HEK293 (cell line): ENCODE measurements around the gene FRMD4B.

Experiments
- CTCF ChIA-PET: fragments of 350-600 bp; formaldehyde crosslinking; extraction: SDS; loops from one replicate; lab custom pipeline; 2021; ENCODE audit warnings: antibody characterized with exemption; lab: Yijun Ruan, JAX
- POLR2A ChIA-PET: fragments of 300-600 bp; formaldehyde crosslinking; extraction: SDS; loops from one replicate; lab custom pipeline; 2020; ENCODE audit warnings: antibody characterized with exemption, inconsistent platforms; lab: Yijun Ruan, JAX
- H3K27ac ChIP-seq: fragments of 200-500 bp; sonication (Bioruptor generic); 2 replicates; pipeline ENCODE4 v1.5.1; 2014; ENCODE audit warnings: low read depth, low read length, control low read depth, inconsistent platforms; ENCODE audit errors: extremely low read depth
- H3K36me3 ChIP-seq, 2 experiments: fragments of 200-500 bp in 1 of 2; sonication (Bioruptor generic) in 1 of 2; 1 replicate in 1 of 2; 2 replicates in 1 of 2; pipeline ENCODE4 v1.5.1; 2014 to 2017; ENCODE audit warnings: inconsistent platforms in 2 of 2, low read length in 2 of 2; ENCODE audit not compliant: control insufficient read depth in 2 of 2, insufficient read depth in 1 of 2
- H3K4me1 ChIP-seq: fragments of 200-500 bp; sonication (Bioruptor generic); 2 replicates; pipeline ENCODE4 v1.5.1; 2014; ENCODE audit warnings: mild to moderate bottlenecking, low read length, inconsistent platforms; ENCODE audit not compliant: control insufficient read depth, insufficient read depth
- H3K4me3 ChIP-seq: 2 replicates; pipeline ENCODE4 v1.5.1; 2011; ENCODE audit warnings: low read depth, mild to moderate bottlenecking, control low read depth, low read length, moderate library complexity
- H3K9me3 ChIP-seq: fragments of 200-500 bp; sonication (Bioruptor generic); 2 replicates; pipeline ENCODE4 v1.5.1; 2014; ENCODE audit warnings: low read depth, low read length, inconsistent platforms; ENCODE audit not compliant: control insufficient read depth, insufficient read depth
- BCL6B ChIP-seq: fragments of 450-650 bp; formaldehyde crosslinking; IDR thresholded peaks from 2 replicates; pipeline ENCODE4 v1.5.1; 2017; ENCODE audit warnings: missing biosample characterization, missing genetic modification characterization
- ELK4 ChIP-seq: IDR thresholded peaks from 2 replicates; pipeline ENCODE4 v1.6.1; 2011; ENCODE audit warnings: mild to moderate bottlenecking, low read depth, low read length, borderline replicate concordance
- HIC1 ChIP-seq: fragments of 450-650 bp; formaldehyde crosslinking; IDR thresholded peaks from 2 replicates; pipeline ENCODE4 v1.5.1; 2016; ENCODE audit warnings: missing biosample characterization, missing genetic modification characterization
- MZF1 ChIP-seq: fragments of 450-650 bp; formaldehyde crosslinking; IDR thresholded peaks from 2 replicates; pipeline ENCODE4 v1.5.1; 2017; ENCODE audit warnings: missing biosample characterization, missing genetic modification characterization, borderline replicate concordance
- PRDM4 ChIP-seq: fragments of 450-650 bp; formaldehyde crosslinking; IDR thresholded peaks from 2 replicates; pipeline ENCODE4 v1.5.1; 2017; ENCODE audit warnings: missing biosample characterization, missing genetic modification characterization
- SP3 ChIP-seq: fragments of 450-650 bp; formaldehyde crosslinking; IDR thresholded peaks from 2 replicates; pipeline ENCODE4 v1.5.1; 2016; ENCODE audit warnings: missing biosample characterization, missing genetic modification characterization
- TCF7L2 ChIP-seq: IDR thresholded peaks from 2 replicates; pipeline ENCODE4 v1.6.1; 2011; ENCODE audit warnings: low read depth, mild to moderate bottlenecking, inconsistent platforms, low read length, moderate library complexity, borderline replicate concordance
- ZNF148 ChIP-seq: fragments of 450-650 bp; formaldehyde crosslinking; IDR thresholded peaks from 2 replicates; pipeline ENCODE4 v1.5.0; 2017; ENCODE audit warnings: missing biosample characterization, missing genetic modification characterization, borderline replicate concordance
- ZNF155 ChIP-seq: fragments of 450-650 bp; formaldehyde crosslinking; IDR thresholded peaks from 2 replicates; pipeline ENCODE4 v1.5.1; 2016; ENCODE audit warnings: missing biosample characterization, missing genetic modification characterization
- ZNF239 ChIP-seq: fragments of 450-650 bp; formaldehyde crosslinking; IDR thresholded peaks from 2 replicates; pipeline ENCODE4 v1.5.1; 2016; ENCODE audit warnings: missing biosample characterization, missing genetic modification characterization
- ZNF24 ChIP-seq: fragments of 450-650 bp; formaldehyde crosslinking; IDR thresholded peaks from 2 replicates; pipeline ENCODE4 v1.5.1; 2016; ENCODE audit warnings: missing biosample characterization, missing genetic modification characterization
- ZNF266 ChIP-seq: fragments of 450-650 bp; formaldehyde crosslinking; IDR thresholded peaks from 2 replicates; pipeline ENCODE4 v1.5.1; 2016; ENCODE audit warnings: missing biosample characterization, missing genetic modification characterization, low read depth
- ZNF37A ChIP-seq: fragments of 450-650 bp; IDR thresholded peaks from 2 replicates; pipeline ENCODE4 v1.5.1; 2018; ENCODE audit warnings: missing biosample characterization, missing genetic modification characterization
- ZNF473 ChIP-seq: fragments of 450-650 bp; formaldehyde crosslinking; IDR thresholded peaks from 2 replicates; pipeline ENCODE4 v1.5.1; 2017; ENCODE audit warnings: missing biosample characterization, missing genetic modification characterization
- ZNF560 ChIP-seq: fragments of 450-650 bp; formaldehyde crosslinking; IDR thresholded peaks from 2 replicates; pipeline ENCODE4 v1.5.1; 2017; ENCODE audit warnings: missing biosample characterization, missing genetic modification characterization, borderline replicate concordance
- ZNF76 ChIP-seq: fragments of 450-650 bp; formaldehyde crosslinking; IDR thresholded peaks from 2 replicates; pipeline ENCODE4; 2016; ENCODE audit warnings: low read depth, missing biosample characterization, missing genetic modification characterization, borderline replicate concordance
- ZNF830 ChIP-seq: fragments of 450-650 bp; IDR thresholded peaks from 2 replicates; pipeline ENCODE4 v1.5.0; 2018; ENCODE audit warnings: missing biosample characterization, missing genetic modification characterization, low read depth, mild to moderate bottlenecking, moderate library complexity
- ZSCAN23 ChIP-seq: fragments of 450-650 bp; formaldehyde crosslinking; IDR thresholded peaks from 2 replicates; pipeline ENCODE4 v1.5.1; 2016; ENCODE audit warnings: missing biosample characterization, missing genetic modification characterization
- ZXDB ChIP-seq: fragments of 450-650 bp; formaldehyde crosslinking; IDR thresholded peaks from 2 replicates; pipeline ENCODE4 v1.5.1; 2016; ENCODE audit warnings: missing biosample characterization, missing genetic modification characterization

The FRMD4B gene

GRCh38 chr3:69164296-69164695 is 221.6 kb downstream of the FRMD4B start:
- no peaks in the 10 kb centered on the region for H3K36me3 ChIP-seq
- no peak for TF ChIP-seq BCL6B
- TF ChIP-seq PRDM4 (tag by site-specific recombination): no peak
- no peak for TF ChIP-seq ZNF24 (tag by site-specific recombination)
- TF ChIP-seq MZF1 (tag by site-specific recombination): no peak
- no peak for TF ChIP-seq SP3 (tag by site-specific recombination)
- TF ChIP-seq ZNF239: no peak
- no peak for TF ChIP-seq ELK4
- no peak for TF ChIP-seq ZNF473
- TF ChIP-seq ZNF266: no peak
- TF ChIP-seq HIC1 (tag by site-specific recombination): no peak
- no peak for TF ChIP-seq ZXDB (tag by site-specific recombination)
- no peak for TF ChIP-seq ZNF560 (tag by site-specific recombination)
- TF ChIP-seq ZNF37A (tag by site-specific recombination): no peak
- no peak for TF ChIP-seq ZSCAN23
- no peak for TF ChIP-seq ZNF76 (tag by site-specific recombination)
- no peak for TF ChIP-seq TCF7L2
- TF ChIP-seq ZNF155 (tag by site-specific recombination): no peak
- no peak for TF ChIP-seq ZNF148 (tag by site-specific recombination)
- no peak for TF ChIP-seq ZNF830 (tag by site-specific recombination)
- ChIA-PET CTCF (interaction anchor here (0.7 kb wide), 1 partner anchor 160 kb away, joined by 3 read pairs; no protein-coding TSS in a partner anchor), POLR2A (no interaction called here)
- H3K27ac ChIP-seq: no peak overlapping the region
- no peaks in the 10 kb centered on the region for H3K9me3 ChIP-seq
- no peak overlapping the region for H3K4me3 ChIP-seq
- H3K4me1 ChIP-seq: no peaks in the 10 kb centered on the region
